Lung (tissue), 12 donors: ENCODE measurements around the gene LSP1. TPM values are rescaled to one million over a fixed set of nuclear protein-coding genes. Genes with fewer than 3 reads are reported as not detected.
"Not testable (repeated sequence)": the region's sequence is repeated elsewhere in the genome, so short reads cannot be mapped to it uniquely, and the experiment has no call there.

Source experiments
- ATAC-seq: fragments of 200-7000 bp; cut with Tn5 transposase; one replicate; pipeline ENCODE4 v1.9.1; 2020; ENCODE audit warnings: moderate number of reproducible peaks; ENCODE audit not compliant: insufficient read depth, low FRiP score
- DNase-seq, 3 donors: peaks; one replicate each; pipeline ENCODE4 v3.0.0-alpha.2; 2013 to 2017
- H3K27ac ChIP-seq, 2 donors: one replicate each; pipeline ENCODE4 v1.5.1; 2013; ENCODE audit warnings: mild to moderate bottlenecking in 2 of 2, moderate library complexity in 2 of 2, control low read depth in 1 of 2, inconsistent platforms in 1 of 2, low read depth in 1 of 2, low read length in 1 of 2
- H3K27me3 ChIP-seq, 3 donors: one replicate each; pipeline ENCODE4 v1.5.1; 2013; ENCODE audit warnings: low read length in 2 of 3; ENCODE audit not compliant: control insufficient read depth in 3 of 3, insufficient read depth in 3 of 3
- H3K36me3 ChIP-seq, 4 donors: one replicate each; pipeline ENCODE4 v1.5.1; 2013; ENCODE audit warnings: low read length in 4 of 4, mild to moderate bottlenecking in 1 of 4, moderate library complexity in 1 of 4; ENCODE audit not compliant: control insufficient read depth in 4 of 4, insufficient read depth in 4 of 4
- H3K4me1 ChIP-seq, 5 donors: one replicate each; pipeline ENCODE4 v1.5.1; 2013; ENCODE audit warnings: low read length in 5 of 5, mild to moderate bottlenecking in 2 of 5, moderate library complexity in 1 of 5; ENCODE audit not compliant: control insufficient read depth in 5 of 5, insufficient read depth in 5 of 5
- H3K4me3 ChIP-seq: one replicate; pipeline ENCODE4 v1.5.1; 2013; ENCODE audit warnings: mild to moderate bottlenecking, control low read depth, moderate library complexity
- H3K9ac ChIP-seq, 2 donors: one replicate each; pipeline ENCODE4 v1.5.1; 2013; ENCODE audit warnings: low read length in 2 of 2, control low read depth in 1 of 2; ENCODE audit not compliant: insufficient read depth in 1 of 2
- H3K9me3 ChIP-seq, 4 donors: one replicate each; pipeline ENCODE4 v1.5.1; 2013; ENCODE audit warnings: low read length in 3 of 4, mild to moderate bottlenecking in 1 of 4, moderate library complexity in 1 of 4; ENCODE audit not compliant: control insufficient read depth in 4 of 4, insufficient read depth in 3 of 4
- CTCF ChIP-seq: IDR thresholded peaks from 2 replicates; pipeline ENCODE4 v1.5.1; 2012; ENCODE audit warnings: mild to moderate bottlenecking; ENCODE audit errors: control extremely low read depth, extremely low read depth
- WGBS, 2 donors: extraction: QIAGEN DNeasy Blood & Tissue Kit; methylation state at CpG; one replicate each; pipeline ENCODE4 v1.1.7; 2013; 5-methylcytosine and 5-hydroxymethylcytosine counted together
- polyA plus RNA-seq, 2 donors: library from polyadenylated mRNA; stranded (reverse); fragments of 200-250 nt; gene quantifications; one replicate each; pipeline ENCODE4 v1.2.1, GENCODE V29; 2013
- total RNA-seq, 2 donors: library from RNA; depleted of rRNA in 1 of 2; stranded (reverse); fragments of >200 nt in 1 of 2; gene quantifications; one replicate each; pipeline ENCODE4 v1.2.1, GENCODE V29; 2014 to 2021
- donor health status: control.
- donor health status: control.
- donor health status: Bipolar disorder and iron deficiency.
- donor health status: healthy.
- donor health status: DM: yes; HTN: yes; CAD: no.

The LSP1 gene
- total and polyA plus RNA-seq, 4 donors, result 44.9 to 121 (median 83.9) TPM

GRCh38 chr11:1884303-1884700 is 31.4 kb downstream of the LSP1 start:
- ATAC-seq (no peak), DNase-seq (no peak)
- H3K36me3 ChIP-seq, result no peaks in the 10 kb centered on the region
- no peak for TF ChIP-seq CTCF
- H3K9me3 ChIP-seq, result no peaks in the 10 kb centered on the region
- no peak overlapping the region for H3K27ac ChIP-seq
- no peaks in the 10 kb centered on the region for H3K27me3 ChIP-seq
- 97% methylated on average over 5 of the region's 5 CpGs for WGBS, 2 donors
- no peak overlapping the region for H3K9ac ChIP-seq
- peaks cover 0 to 10% (median 3%) of the 10 kb centered on the region in 5 donors for H3K4me1 ChIP-seq
- no peak overlapping the region for H3K4me3 ChIP-seq

- not testable (repeated sequence) for H3K4me3 ChIP-seq, H3K9me3 ChIP-seq, H3K36me3 ChIP-seq, DNase-seq, H3K27me3 ChIP-seq, ATAC-seq, H3K27ac ChIP-seq, H3K4me1 ChIP-seq, H3K9ac ChIP-seq
- 89 to 92% methylated on average over 13 of the region's 13 CpGs for WGBS, 2 donors
These were observed 33.7 kb downstream of the LSP1 start for GRCh38 chr11:1886551-1886950.

GRCh38 chr11:1887451-1888346 is 34.8 kb downstream of the LSP1 start:
- WGBS, 2 donors, result 65 to 80% methylated on average over 11 of the region's 11 CpGs

More at GRCh38 chr11:1887451-1888346, 34.8 kb downstream of the LSP1 start:
- ATAC-seq (no peak), DNase-seq (no peak)
- Histone ChIP-seq H3K9me3 (no peaks in the 10 kb centered on the region), H3K36me3 (no peaks in the 10 kb centered on the region), H3K9ac (no peak overlapping the region), H3K4me3 (no peak overlapping the region), H3K27ac (no peak overlapping the region), H3K27me3 (no peaks in the 10 kb centered on the region), H3K4me1 (peaks cover 0 to 4% (median 0%) of the 10 kb centered on the region in 5 donors)
- TF ChIP-seq CTCF, result no peak
